Pancreas (tissue), 10 donors: ENCODE measurements around the gene HEATR5A. TPM values are rescaled to one million over a fixed set of nuclear protein-coding genes. Genes with fewer than 3 reads are reported as not detected.
"Not testable (repeated sequence)": the region's sequence is repeated elsewhere in the genome, so short reads cannot be mapped to it uniquely, and the experiment has no call there.

Experiments
- ATAC-seq, 4 donors: fragments of 200-7000 bp; cut with Tn5 transposase; one replicate each; pipeline versions ENCODE4 v1.8.0 to v1.9.1; 2020; ENCODE audit warnings: mild to moderate bottlenecking in 4 of 4, moderate library complexity in 4 of 4
- DNase-seq, 6 donors: peaks; one replicate each; pipeline ENCODE4 v3.0.0-alpha.2; 2020
- FAIRE-seq: peaks from 2 replicates; lab custom pipeline; 2012; peaks lifted over from hg19 to GRCh38; lab: Jason Lieb, UNC
- H3K27ac ChIP-seq, 4 donors: fragments of 200-600 bp; sonication (generic); 1 replicate in 3 of 4; 2 replicates in 1 of 4; pipeline versions ENCODE4 v1.5.0 to v1.8.0; 2020
- H3K27me3 ChIP-seq, 4 donors: fragments of 200-600 bp; one replicate each; pipeline ENCODE4 v1.8.0; 2021
- H3K36me3 ChIP-seq, 3 donors: fragments of 200-600 bp; sonication (generic) in 1 of 3; one replicate each; pipeline versions ENCODE4 v1.5.0 to v1.8.0; 2020 to 2021
- H3K4me1 ChIP-seq, 3 donors: fragments of 200-600 bp; one replicate each; pipeline ENCODE4 v1.8.0; 2021
- H3K4me3 ChIP-seq, 4 donors: fragments of 200-600 bp; sonication (generic) in 2 of 4; one replicate each; pipeline versions ENCODE4 v1.5.0 to v1.8.0; 2020 to 2021
- H3K9me3 ChIP-seq, 4 donors: fragments of 200-600 bp; one replicate each; pipeline ENCODE4 v1.8.0; 2021
- WGBS, 2 donors: extraction: QIAGEN DNeasy Blood & Tissue Kit; methylation state at CpG; one replicate each; pipeline ENCODE4 v1.1.7; 2013; 5-methylcytosine and 5-hydroxymethylcytosine counted together
- intact Hi-C, 3 donors: fragments of 100-400 bp; cut with DNase I; formaldehyde crosslinking; loops; one replicate each; pipeline versions ENCODE4 v1.11.1 to v1.14.2; 2022
- polyA plus RNA-seq, 2 donors: library from polyadenylated mRNA; stranded (reverse); fragments of 200-250 nt; gene quantifications; one replicate each; pipeline ENCODE4 v1.2.3, GENCODE V29; 2013
- total RNA-seq, 6 donors: library from RNA; stranded (reverse); fragmentation: NEBNext Ultra II Directional in 4 of 6; extraction: Animal tissue kit (Norgen Biotek cat#: 25700) in 4 of 6; gene quantifications; one replicate each; pipeline versions ENCODE4 v1.2.1 to v1.2.4, GENCODE V29; 2021 to 2023
- TF ChIP-seq, protein P1 (sequence below), 4 donors: fragments of 200-600 bp; sonication (generic) in 3 of 4; IDR thresholded peaks; one replicate each; pipeline versions ENCODE4 v1.5.0 to v1.8.0; 2021; ENCODE audit warnings: antibody characterized with exemption in 4 of 4
- donor health status: healthy with polysubstance abuse.
- donor health status: DM: no; HTN: no; CAD: no; lungs with moderate emphysema.
- donor health status: DM: no; HTN: no; CAD: no.
- donor health status: control.
- donor health status: control.
- donor health status: Bipolar disorder and iron deficiency.
- donor health status: DM: yes; HTN: yes; CAD: no.
- donor health status: DM: no; HTN: no; CAD: no.
- donor health status: DM: no; HTN: no; CAD: no.
- donor health status: DM: yes; HTN: yes; CAD: no.

Gene HEATR5A
- total and polyA plus RNA-seq, 8 donors, result 4.3 to 18.3 (median 9.2) TPM

DNA sequence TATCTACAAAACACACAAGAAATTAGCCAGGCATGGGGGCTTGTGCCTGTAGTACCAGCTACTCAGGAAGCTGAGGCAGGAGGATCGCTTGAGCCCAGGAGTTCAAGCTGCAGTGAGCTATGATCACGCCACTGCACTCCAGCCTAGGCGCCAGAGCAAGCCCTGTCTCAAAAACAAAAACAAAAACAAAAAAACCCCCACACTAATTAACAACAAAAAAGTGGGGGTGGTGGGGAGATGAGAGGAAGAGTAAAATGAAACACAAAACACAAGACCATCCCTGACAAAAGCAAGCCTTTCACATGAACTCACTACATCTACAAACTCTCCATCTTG, 158.9 kb downstream of the HEATR5A start:
- 93 to 94% methylated on average over 3 of the region's 3 CpGs for WGBS, 2 donors
- H3K4me1 ChIP-seq, result peaks cover 0 to 11% (median 10%) of the 10 kb centered on the region in 3 donors

DNA sequence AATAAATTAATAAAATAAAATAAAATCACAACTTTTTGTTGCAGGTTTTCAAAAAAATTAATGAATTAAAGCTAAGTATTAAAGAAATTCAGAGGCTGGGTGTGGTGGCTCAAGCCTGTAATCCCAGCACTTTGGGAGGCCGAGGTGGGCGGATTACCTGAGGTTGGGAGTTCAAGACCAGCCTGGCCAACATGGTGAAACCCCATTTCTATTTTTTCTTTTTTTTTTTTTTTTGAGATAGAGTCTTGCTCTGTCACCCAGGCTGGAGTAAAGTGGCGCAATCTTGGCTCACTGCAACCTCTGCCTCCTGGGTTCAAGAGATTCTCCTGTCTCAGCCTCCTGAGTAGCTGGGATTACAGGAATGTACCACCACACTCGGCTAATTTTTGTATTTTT, 161.3 kb downstream of the HEATR5A start:
- intact Hi-C loops, H3K9me3 ChIP-seq, FAIRE-seq, H3K27me3 ChIP-seq, H3K36me3 ChIP-seq, H3K27ac ChIP-seq, H3K4me3 ChIP-seq, DNase-seq, ATAC-seq: not testable (repeated sequence)
- 94 to 99% methylated on average over 4 of the region's 4 CpGs for WGBS, 2 donors
- H3K4me1 ChIP-seq, result peaks cover 0 to 10% (median 5%) of the 10 kb centered on the region in 3 donors

More for the DNA sequence above, 158.9 kb downstream of the HEATR5A start:
- intact Hi-C loops, result no loop called here
- no peak for DNase-seq
- H3K4me3 ChIP-seq, result no peak overlapping the region
- H3K27ac ChIP-seq, result no peak overlapping the region
- FAIRE-seq, result no peak
- no peaks in the 10 kb centered on the region for H3K36me3 ChIP-seq
- no peaks in the 10 kb centered on the region for H3K9me3 ChIP-seq
- no peaks in the 10 kb centered on the region for H3K27me3 ChIP-seq
- no peak for ATAC-seq
- TF ChIP-seq, protein P1, sequence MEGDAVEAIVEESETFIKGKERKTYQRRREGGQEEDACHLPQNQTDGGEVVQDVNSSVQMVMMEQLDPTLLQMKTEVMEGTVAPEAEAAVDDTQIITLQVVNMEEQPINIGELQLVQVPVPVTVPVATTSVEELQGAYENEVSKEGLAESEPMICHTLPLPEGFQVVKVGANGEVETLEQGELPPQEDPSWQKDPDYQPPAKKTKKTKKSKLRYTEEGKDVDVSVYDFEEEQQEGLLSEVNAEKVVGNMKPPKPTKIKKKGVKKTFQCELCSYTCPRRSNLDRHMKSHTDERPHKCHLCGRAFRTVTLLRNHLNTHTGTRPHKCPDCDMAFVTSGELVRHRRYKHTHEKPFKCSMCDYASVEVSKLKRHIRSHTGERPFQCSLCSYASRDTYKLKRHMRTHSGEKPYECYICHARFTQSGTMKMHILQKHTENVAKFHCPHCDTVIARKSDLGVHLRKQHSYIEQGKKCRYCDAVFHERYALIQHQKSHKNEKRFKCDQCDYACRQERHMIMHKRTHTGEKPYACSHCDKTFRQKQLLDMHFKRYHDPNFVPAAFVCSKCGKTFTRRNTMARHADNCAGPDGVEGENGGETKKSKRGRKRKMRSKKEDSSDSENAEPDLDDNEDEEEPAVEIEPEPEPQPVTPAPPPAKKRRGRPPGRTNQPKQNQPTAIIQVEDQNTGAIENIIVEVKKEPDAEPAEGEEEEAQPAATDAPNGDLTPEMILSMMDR (IDR thresholded peaks at IDR 0.05), result no peak

DNA sequence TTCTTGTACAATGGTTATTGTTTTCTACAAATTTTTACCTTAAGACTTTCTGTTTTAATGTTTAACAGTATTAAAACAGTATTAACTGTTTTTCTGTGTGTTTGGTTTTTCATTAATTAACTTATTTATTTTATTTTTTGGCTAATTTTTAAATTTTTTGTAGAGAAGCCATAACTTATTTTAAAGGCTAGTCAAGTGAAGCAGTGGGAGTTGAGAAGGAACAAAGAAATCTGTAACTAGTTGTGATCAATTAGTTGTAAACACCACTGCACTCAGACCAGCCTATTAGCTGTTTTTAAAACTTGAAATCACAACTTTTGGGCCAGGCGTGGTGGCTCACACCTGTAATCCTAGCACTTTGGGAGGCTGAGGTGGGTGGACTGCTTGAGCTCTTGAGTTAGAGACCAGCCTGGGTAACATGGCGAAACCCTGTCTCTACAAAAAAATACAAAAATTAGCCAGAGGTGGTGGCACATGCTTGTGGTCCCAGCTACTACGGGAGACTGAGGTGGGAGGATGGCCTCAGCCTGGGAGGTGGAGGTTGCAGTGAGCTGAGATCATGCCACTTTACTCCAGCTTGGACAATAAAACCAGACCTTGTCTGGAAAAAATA, 161.8 kb downstream of the HEATR5A start:
- DNase-seq (no peak), FAIRE-seq (no peak), ATAC-seq (no peak)
- intact Hi-C loops, result no loop called here
- H3K9me3 ChIP-seq, result no peaks in the 10 kb centered on the region
- TF ChIP-seq, protein P1 (IDR thresholded peaks at IDR 0.05), result no peak
- H3K27ac ChIP-seq, result no peak overlapping the region
- no peak overlapping the region for H3K4me3 ChIP-seq
- H3K27me3 ChIP-seq, result no peaks in the 10 kb centered on the region
- H3K36me3 ChIP-seq, result no peaks in the 10 kb centered on the region
- peaks cover 0 to 10% (median 5%) of the 10 kb centered on the region in 3 donors for H3K4me1 ChIP-seq
- 94 to 95% methylated on average over 3 of the region's 3 CpGs for WGBS, 2 donors

DNA sequence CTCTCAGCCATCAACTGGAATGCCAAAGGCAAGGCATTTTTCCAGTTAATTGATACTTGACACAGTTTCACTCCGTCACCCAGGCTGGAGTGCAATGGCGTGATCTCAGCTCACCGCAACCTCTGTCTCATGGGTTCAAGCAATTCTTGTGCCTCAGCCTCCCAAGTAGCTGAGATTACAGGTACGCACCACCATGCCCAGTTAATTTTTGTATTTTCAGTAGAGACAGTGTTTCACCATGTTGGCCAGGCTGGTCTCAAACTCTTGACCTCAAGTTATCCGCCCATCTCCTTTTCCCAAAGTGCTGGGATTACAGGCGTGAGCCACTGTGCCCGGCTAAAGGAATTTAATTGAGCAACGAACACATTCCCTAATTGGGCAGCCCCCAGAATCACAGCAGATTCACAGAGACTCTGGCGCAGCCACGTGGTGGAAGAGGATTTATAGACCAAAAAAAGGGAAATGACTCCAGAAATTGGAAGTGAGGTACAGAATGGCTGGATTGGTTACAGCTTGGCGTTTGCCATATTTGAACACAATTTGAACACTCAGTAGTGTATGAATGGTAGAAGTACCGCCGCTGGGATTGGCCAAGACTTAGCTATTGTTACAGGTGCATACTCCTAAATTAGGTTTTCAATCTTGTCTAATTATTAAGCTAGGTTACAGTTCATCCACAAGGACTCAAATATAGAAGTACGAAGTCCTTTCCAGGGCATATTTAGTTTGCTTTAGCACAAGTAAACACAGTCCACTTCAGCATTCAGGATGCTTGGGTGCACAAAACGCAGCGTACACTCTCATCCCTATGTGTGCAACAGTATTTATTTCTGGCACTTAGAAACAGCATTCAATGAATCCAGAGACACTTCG, 162.6 kb downstream of the HEATR5A start:
- 62 to 75% methylated on average over 17 of the region's 17 CpGs for WGBS, 2 donors
- H3K27me3 ChIP-seq, intact Hi-C loops, FAIRE-seq, H3K9me3 ChIP-seq, H3K4me3 ChIP-seq, H3K36me3 ChIP-seq, H3K27ac ChIP-seq, DNase-seq: not testable (repeated sequence)
- ATAC-seq, result peak in 3 of 4 donors; percentile 46 to 81 (median 73)
- H3K4me1 ChIP-seq, result peaks cover 0 to 10% (median 5%) of the 10 kb centered on the region in 3 donors

DNA sequence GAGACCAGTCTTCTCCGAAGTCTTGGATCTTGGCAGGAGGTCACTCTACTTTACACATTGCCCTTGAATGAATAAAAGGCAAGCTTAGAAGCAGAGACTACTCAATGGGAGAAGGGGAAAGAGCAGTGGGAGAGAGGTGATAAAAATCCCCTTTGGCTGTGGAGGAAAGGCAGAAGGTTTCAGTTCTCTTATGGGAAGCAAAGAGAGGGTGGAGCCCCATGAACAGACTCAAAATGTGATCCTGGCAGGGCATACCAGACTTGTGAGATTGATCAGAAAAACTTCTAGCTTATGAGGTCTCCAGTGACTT, 163.2 kb downstream of the HEATR5A start:
- no peak overlapping the region for H3K27ac ChIP-seq
- no peaks in the 10 kb centered on the region for H3K9me3 ChIP-seq
- WGBS, 2 donors, result 90 to 96% methylated on average over 1 of the region's 1 CpG
- no peak overlapping the region for H3K4me3 ChIP-seq
- H3K36me3 ChIP-seq, result no peaks in the 10 kb centered on the region
- DNase-seq, result no peak
- ATAC-seq, result no peak
- peaks cover 0 to 7% (median 4%) of the 10 kb centered on the region in 3 donors for H3K4me1 ChIP-seq
- no peak for FAIRE-seq
- TF ChIP-seq, protein P1 (IDR thresholded peaks at IDR 0.05), result no peak
- intact Hi-C loops, result no loop called here
- H3K27me3 ChIP-seq, result no peaks in the 10 kb centered on the region
